NCI-H345 treated with DMSO at 0.1 percent for 48 hours (cell line): ENCODE data around the gene STIP1.

Source experiments
- DNase-seq: peaks from one replicate; lab custom pipeline; 2025; ENCODE audit not compliant: unreplicated experiment; lab: John Stamatoyannopoulos, UW

Gene STIP1

DNA sequence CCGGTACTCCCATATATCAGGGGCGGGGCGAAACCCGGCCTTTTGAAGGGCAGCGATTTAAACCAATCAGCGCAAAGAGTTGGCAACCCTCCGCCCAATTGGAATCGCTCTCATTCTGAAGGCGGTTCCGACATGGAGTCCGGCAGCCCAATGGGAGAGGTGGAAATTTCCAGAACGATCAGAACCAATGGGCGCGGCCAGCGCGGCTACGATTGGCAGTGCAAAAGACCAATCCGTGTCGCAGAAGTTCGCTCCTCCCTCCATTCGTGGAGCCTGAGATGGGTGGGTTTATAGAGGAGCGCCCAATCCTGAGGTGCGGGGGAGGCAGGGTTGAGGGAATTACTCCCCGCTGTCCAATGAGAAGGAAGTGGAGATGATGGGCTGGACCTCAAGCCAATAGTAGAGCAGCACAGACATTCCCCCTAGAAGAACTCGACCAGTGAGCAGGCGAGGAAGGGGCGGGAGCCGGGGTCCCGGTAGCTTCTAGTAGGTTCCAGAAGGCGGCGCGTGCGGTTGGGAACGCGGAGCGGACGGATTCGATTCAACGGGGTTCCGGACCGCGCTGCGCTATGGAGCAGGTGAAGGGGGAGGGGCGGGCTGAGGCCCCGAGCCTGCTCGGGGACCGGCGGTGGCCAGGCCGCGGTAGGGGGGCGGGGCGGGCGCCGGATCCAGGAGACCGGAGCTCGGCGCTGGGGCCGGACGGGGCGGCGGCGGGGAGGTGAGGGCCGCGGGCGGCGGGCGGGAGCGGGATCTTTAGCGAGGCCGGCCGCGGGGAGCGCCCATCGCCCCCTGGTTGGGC, at the start of gene STIP1:
Gene STIP1, plus strand, starts transcription at position 479 of the 799 bp plus-strand sequence. Its CDS starts 91 bp downstream, at position 570.
- peak; percentile 99 for DNase-seq

DNA sequence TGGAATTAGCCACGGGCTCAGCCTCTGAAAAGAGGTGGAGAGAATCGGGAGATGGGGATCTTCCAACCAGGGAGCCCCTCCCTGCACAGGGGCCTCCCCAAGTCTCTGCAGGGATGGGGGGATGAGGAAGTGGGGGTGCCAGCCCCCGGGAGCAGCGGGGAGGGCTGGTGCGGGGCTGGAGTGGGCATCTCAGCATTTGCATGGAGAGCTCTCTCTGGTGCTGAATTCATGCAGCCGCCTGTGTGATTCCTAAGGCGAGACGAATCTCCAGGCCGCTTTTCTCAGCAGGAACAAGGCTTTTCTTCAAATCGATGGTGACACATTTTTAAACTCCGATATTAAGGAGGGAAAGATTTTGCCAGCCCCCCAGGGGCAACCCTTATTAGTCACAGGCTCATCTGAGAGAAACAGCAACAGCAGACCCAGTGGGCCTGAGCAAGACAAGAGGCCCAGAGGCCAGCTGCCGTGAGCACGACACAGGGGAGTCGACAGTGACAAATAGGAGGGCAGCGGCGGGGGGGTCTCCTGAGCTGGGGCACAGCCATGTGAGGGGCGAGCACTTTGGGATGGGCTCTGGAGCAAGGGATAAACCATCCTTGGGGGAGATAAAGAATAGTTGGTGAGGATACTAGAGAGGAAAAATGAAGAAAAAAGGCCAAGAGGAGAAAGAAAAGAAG, 49.1 kb upstream of the STIP1 start:
- no peak for DNase-seq

GRCh38 chr11:64138398-64138797, 47.6 kb upstream of the STIP1 start:
- no peak for DNase-seq

- no peak for DNase-seq
Observed at GRCh38 chr11:64139049-64139448, 46.9 kb upstream of the STIP1 start.

DNA sequence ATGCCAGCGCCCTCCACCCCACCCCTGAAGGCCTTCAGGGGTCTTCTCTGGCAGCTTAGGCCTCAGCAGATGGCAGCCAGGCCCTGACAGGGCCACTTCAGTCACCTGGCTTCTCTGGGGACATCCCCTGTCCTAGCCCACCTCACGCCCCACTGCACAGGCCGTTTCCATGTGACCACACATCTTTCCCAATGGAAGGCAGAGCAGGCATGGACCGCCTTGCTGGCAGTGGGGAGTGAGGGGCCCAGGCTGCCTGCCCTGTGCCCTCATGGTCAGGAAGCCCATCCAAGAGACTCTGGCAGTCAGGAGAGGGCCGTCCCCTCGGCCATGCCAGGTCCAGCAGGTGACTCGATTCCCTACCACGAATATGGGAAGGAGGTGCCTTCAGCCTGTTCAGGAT, 45.9 kb upstream of the STIP1 start:
- DNase-seq = no peak

DNA sequence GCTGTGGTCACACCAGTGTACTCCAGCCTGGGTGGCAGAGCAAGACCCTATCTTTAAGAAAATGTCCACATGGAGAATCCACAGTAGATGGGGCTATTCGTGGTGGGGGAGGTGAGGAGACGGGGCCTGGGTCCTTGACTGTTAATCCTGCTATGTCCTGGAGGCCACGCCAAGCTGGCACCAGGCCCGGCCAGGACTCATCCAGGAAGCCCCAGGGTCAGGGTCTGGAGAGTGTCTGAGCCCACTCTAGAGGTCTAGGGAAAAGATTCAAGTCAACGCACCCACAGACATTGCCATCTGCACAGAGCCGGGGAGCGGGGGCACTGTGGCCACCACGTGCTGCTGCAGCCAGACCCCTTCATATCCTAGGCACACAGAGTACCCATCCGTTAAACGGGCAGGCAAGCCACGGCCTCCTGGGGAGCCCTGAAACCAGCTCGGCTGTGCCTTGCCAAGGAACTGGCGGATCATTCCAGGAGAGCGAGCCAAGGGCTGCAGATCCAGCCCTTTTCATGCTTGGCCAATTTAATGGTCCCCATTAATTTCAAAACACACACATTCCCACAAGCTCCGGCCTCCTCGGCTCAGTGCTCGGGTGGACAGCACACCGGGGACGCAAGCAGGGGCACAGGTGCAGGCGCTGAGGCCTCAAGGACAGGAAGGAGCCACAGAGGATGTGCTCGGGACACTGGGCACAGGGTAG, 44.7 kb upstream of the STIP1 start:
- no peak for DNase-seq

- no peak for DNase-seq
Observed at GRCh38 chr11:64144587-64145472, 41.1 kb upstream of the STIP1 start.

DNA sequence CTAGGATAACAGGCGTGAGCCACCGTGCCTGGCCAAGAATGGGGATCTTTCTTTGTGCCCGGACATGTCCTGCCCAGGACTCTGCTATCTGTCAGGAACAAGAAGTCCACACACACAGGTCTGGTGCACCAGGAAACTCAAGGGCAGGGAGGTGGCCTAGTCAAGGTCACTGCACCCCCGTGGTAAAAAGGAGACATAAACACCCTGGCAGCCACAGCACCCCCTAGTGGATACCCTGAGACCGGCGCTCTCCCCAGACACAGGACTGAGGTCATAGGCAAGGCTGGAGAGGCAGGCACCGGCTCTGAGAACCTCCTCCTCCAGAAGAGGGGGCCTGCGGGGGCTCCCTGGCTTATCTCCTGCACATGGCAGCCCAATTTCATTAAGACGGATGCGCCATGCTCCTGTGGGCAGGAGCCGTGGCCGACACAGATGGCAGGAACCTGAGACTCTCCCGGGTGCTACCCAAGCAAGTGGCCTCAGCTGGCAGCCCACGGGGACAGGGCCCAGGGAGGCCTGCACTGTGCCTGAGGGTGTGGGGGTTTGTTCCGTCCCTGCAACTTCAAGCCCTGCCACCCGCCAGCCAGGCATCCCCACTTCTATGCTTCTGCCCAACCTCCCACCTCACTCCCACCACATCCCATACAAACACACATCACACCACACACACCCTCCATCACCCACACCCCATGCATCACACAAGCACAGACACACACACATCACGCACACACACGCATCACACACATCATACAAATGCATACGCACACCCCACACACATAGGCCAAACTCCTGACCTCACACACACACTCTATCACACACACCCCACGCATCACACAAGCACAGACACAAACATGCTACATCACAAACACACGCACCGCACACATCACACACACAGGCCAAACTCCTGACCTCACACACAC, 39.7 kb upstream of the STIP1 start:
- DNase-seq = peak; percentile 2

GRCh38 chr11:64148226-64148916, 37.6 kb upstream of the STIP1 start:
- peak; percentile 65 for DNase-seq

- no peak for DNase-seq
Observed at GRCh38 chr11:64148917-64149617, 36.9 kb upstream of the STIP1 start.

GRCh38 chr11:64150051-64150450, 35.9 kb upstream of the STIP1 start:
- no peak for DNase-seq

- peak; percentile 17 for DNase-seq
Observed at GRCh38 chr11:64150481-64151239, 35.3 kb upstream of the STIP1 start.

DNA sequence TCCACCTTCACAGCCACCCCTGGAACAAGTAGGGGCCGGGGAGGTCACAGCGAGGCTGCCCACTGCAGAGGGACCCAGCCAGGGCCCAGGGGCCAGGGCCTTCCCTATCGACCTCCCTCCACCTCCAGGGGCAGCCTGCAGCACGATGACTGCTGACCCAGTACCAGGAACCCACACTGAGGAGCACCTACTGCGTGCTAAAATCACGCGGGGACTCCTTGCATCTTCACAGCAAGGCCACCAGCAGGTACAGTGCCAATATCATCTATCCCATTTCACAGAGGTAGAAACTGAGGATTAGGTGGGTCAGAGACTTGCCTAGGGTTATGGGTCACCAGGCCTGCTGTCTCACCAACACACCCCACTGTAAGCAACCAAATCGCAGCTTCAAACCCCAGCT, 34.6 kb upstream of the STIP1 start:
- DNase-seq = no peak

DNA sequence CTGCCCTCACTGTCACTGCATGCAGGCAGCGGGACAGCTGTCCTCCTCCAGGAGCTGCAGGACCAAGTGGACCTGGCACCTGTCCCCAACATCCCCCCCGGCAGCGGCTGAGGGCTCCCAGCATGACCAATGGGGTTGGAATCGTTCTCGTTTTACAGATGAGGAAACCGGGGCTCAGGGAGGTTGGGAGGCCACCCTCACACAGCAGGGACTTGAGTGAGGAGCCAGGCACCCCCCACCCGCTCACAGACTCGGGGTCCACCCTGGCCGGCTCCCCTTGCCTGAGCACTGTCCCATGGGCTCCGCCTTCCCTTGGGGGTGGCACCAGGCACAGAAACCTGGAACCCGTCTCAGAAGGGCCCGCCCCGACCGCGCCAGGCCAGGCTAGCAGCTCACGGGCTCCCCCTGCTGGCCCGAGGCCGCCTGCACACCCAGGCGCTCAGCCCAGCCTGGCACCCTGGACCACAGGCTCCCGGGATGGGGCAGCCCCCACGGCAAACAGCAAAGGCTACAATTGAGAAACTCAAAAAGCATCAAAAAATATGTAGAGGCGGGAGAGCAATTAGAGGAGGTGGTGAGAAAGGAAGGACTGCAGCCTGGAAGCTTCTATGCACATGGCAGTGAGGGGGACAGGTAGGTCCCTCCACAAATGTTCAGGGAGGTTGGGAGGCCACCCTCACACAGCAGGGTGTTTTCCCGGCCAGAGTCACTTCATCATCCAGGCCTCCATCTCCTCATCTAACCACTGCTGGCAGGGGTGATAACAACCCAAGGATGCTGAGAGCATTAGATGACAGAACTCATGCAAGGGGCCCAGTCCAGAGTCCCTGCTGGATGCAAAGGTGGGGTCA, 32.9 kb upstream of the STIP1 start:
- peak; percentile 25 for DNase-seq

- no peak for DNase-seq
Observed at GRCh38 chr11:64153812-64154211, 32.2 kb upstream of the STIP1 start.

- no peak for DNase-seq
Observed at GRCh38 chr11:64156235-64157011, 29.5 kb upstream of the STIP1 start.
